ENCODE data around the gene CUEDC2.

DNA sequence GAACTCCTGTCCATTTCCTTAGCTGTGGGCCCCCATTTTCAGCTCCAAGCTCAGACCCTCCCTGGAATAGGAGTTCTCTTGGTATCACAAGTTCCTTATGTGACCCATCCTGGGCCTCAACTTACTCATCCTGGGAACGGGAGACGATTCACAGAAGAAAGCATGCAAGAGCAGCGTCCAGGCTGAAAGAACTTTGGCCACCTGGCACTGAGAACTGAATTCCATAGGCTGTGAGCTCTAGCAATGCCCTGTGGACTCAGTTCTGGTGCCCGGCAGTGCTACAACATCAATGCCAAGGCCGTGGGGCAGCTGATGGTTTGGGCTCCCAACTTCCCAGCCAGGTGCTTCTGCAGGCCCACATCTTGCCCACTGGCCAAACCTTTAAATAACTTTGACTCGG lies 3.9 kb upstream of the CUEDC2 start:
- TF ChIP-seq CTCF (IDR thresholded peaks at IDR 0.05): no peak
- TF ChIP-seq TEAD4 (CRISPR knock-in tag; IDR thresholded peaks at IDR 0.05): no peak
- no peak for TF ChIP-seq ZNF263 (CRISPR knock-in tag; IDR thresholded peaks at IDR 0.05; ENCODE audit: low read depth)
- TF ChIP-seq, protein P1, sequence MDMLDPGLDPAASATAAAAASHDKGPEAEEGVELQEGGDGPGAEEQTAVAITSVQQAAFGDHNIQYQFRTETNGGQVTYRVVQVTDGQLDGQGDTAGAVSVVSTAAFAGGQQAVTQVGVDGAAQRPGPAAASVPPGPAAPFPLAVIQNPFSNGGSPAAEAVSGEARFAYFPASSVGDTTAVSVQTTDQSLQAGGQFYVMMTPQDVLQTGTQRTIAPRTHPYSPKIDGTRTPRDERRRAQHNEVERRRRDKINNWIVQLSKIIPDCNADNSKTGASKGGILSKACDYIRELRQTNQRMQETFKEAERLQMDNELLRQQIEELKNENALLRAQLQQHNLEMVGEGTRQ (CRISPR knock-in tag; IDR thresholded peaks at IDR 0.05): no peak
- TF ChIP-seq ZNF121 (CRISPR knock-in tag; IDR thresholded peaks at IDR 0.05): no peak
- no peak for TF ChIP-seq ETV6 (CRISPR knock-in tag; IDR thresholded peaks at IDR 0.05)
- no peak for TF ChIP-seq ZNF317 (CRISPR knock-in tag; IDR thresholded peaks at IDR 0.05; ENCODE audit: borderline replicate concordance, low read depth)
- no peak for TF ChIP-seq TP53 (CRISPR knock-in tag; IDR thresholded peaks at IDR 0.05)
- no peak for TF ChIP-seq NR2C2 (CRISPR knock-in tag; IDR thresholded peaks at IDR 0.05)
- TF ChIP-seq, protein P2, sequence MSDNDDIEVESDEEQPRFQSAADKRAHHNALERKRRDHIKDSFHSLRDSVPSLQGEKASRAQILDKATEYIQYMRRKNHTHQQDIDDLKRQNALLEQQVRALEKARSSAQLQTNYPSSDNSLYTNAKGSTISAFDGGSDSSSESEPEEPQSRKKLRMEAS (CRISPR knock-in tag; IDR thresholded peaks at IDR 0.05): no peak
- no peak for TF ChIP-seq ZBTB21 (CRISPR knock-in tag; IDR thresholded peaks at IDR 0.05; ENCODE audit: borderline replicate concordance)
- TF ChIP-seq, protein P3, sequence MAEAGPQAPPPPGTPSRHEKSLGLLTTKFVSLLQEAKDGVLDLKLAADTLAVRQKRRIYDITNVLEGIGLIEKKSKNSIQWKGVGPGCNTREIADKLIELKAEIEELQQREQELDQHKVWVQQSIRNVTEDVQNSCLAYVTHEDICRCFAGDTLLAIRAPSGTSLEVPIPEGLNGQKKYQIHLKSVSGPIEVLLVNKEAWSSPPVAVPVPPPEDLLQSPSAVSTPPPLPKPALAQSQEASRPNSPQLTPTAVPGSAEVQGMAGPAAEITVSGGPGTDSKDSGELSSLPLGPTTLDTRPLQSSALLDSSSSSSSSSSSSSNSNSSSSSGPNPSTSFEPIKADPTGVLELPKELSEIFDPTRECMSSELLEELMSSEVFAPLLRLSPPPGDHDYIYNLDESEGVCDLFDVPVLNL (CRISPR knock-in tag; IDR thresholded peaks at IDR 0.05; ENCODE audit: borderline replicate concordance, low read depth): no peak
- no peak for TF ChIP-seq ATF6 (CRISPR knock-in tag; IDR thresholded peaks at IDR 0.05)
- no peak for TF ChIP-seq IRF2 (CRISPR knock-in tag; IDR thresholded peaks at IDR 0.05; ENCODE audit: borderline replicate concordance, low read depth)

Measured in WTC11 (cell line).